ENCODE measurements around the gene HRH3. TPM values are rescaled to one million over a fixed set of nuclear protein-coding genes. Genes with fewer than 3 reads are reported as not detected.
A peak's percentile ranks its signal among the peaks of the same experiment; 100 is the strongest.

The HRH3 gene
- total RNA-seq, 1 donor from 2014 or later = not detected

DNA sequence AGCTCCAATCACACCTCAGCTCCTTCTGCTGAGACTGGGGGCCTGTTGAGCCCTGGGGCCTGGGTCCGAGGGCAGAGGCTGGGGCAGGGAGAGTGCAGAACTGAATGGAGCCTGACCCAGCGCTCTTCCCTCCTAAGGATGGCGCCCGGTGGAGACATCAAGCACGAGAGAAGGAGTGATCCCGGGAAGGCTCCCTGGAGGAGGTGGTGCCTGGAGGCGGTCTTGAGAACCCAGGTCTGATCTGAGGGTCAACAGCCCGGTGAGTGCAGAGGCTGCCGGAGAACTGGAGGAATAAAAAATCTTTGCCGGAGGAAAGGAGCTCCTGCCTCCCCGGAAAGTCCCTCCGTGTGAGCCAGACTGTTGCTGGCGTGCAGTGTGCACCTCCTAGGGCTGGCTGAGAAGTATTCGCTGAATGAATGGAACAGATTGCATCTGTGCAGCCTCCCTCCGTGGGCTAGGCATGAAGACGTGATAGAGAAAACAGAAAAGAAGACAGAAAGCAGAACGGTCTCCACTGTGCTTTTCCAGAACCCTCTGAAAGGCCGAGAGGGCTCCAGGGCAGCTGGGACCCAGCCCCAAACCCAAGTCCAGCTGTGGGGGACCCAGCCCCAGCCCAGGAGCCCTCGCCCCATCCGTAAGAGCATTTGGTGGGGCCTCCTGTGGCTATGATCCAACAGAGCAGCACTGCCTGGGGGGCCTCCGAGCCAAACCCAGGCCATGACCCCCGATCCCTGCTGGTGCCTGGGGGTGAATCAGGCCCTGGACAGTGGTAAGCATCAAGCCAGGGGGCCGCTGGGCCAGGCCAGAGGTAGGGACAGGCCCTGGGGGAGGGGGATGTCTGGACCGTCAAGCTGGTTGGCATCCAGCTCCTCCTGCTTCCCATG lies 6.9 kb upstream of the HRH3 start:
- Mint-ChIP-seq H3K9me3 (ENCODE audit: unreplicated experiment) (no peaks in the 10 kb centered on the region), H3K36me3 (ENCODE audit: low read depth, unreplicated experiment) (no peaks in the 10 kb centered on the region), H3K27me3 (ENCODE audit: unreplicated experiment) (peaks cover 12% of the 10 kb centered on the region), H3K4me1 (ENCODE audit: unreplicated experiment) (no peaks in the 10 kb centered on the region), H3K4me3 (ENCODE audit: unreplicated experiment) (no peak overlapping the region), H3K27ac (ENCODE audit: unreplicated experiment) (peak overlapping the region; percentile 39)
- TF ChIP-seq, protein P1, sequence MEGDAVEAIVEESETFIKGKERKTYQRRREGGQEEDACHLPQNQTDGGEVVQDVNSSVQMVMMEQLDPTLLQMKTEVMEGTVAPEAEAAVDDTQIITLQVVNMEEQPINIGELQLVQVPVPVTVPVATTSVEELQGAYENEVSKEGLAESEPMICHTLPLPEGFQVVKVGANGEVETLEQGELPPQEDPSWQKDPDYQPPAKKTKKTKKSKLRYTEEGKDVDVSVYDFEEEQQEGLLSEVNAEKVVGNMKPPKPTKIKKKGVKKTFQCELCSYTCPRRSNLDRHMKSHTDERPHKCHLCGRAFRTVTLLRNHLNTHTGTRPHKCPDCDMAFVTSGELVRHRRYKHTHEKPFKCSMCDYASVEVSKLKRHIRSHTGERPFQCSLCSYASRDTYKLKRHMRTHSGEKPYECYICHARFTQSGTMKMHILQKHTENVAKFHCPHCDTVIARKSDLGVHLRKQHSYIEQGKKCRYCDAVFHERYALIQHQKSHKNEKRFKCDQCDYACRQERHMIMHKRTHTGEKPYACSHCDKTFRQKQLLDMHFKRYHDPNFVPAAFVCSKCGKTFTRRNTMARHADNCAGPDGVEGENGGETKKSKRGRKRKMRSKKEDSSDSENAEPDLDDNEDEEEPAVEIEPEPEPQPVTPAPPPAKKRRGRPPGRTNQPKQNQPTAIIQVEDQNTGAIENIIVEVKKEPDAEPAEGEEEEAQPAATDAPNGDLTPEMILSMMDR (IDR thresholded peaks at IDR 0.05; ENCODE audit: unreplicated experiment) = no peak
- no peak for DNase-seq (ENCODE audit: low spot score)

DNA sequence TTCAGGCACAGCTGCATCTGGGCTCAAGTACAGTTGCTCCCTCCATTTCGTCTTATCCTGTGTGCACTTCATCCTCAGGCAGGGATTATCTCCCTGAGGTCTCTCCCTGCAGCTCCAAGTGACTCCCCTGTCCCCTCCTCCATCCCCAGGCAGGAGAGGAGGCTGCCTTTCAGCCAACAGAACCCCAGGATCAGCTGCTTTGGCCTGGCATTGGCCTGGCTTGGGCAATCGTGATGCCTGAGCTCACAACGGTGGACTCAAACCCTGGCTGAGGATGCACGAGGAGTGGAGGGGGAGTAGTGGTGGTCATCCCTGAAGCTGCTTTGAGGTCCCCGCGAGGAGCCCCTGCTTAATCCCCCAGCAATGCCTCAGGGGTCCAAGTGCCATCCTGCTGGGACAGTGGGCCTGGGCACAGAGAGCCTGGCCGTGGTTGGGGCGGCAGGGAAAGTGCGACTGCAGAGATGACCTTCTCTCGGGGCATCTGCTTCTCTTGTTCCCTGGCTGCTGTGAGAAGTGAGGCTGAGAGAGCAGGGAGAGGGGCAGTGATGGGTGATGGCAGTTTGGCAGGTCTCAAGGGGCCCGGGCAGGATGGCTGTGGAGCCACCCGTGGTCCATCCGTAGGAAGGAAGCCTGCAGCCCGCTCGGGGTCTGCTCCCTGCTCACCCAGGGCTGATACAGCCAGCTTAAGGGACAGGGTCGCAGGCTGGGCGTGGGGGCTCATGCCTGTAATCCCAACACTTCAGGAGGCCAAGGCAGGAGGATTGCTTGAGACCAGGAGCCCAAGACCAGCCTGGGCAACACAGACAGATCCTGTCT lies 6.0 kb upstream of the HRH3 start:
- H3K27me3 Mint-ChIP-seq (ENCODE audit: unreplicated experiment) = peaks cover 10% of the 10 kb centered on the region
- peaks cover 1% of the 10 kb centered on the region for H3K4me1 Mint-ChIP-seq (ENCODE audit: unreplicated experiment)
- no peak for DNase-seq (ENCODE audit: low spot score)
- H3K9me3 Mint-ChIP-seq (ENCODE audit: unreplicated experiment) = no peaks in the 10 kb centered on the region
- H3K4me3 Mint-ChIP-seq (ENCODE audit: unreplicated experiment) = no peak overlapping the region
- H3K36me3 Mint-ChIP-seq (ENCODE audit: low read depth, unreplicated experiment) = no peaks in the 10 kb centered on the region
- TF ChIP-seq, protein P1 (IDR thresholded peaks at IDR 0.05; ENCODE audit: unreplicated experiment) = no peak
- no peak overlapping the region for H3K27ac Mint-ChIP-seq (ENCODE audit: unreplicated experiment)

DNA sequence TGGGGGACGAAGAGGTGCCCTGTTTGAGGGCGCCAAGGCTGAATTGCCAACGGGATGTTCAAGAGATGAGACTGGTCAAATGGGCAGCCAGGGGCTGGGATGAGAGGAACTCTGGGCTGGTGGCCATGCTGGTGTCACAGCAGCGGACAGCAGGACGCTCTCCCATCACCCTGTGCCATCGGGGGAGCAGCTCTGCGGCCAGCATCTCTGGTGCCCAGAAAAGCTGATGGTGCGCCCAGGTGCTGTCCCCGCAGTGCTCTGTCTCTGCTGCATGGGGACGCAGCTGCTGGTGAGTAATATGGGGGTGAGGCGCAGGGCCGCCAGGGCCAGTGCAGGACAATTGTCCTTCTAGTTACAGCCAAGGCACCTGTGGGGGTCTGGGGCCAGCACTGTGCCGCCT lies 4.9 kb upstream of the HRH3 start:
- TF ChIP-seq, protein P1 (IDR thresholded peaks at IDR 0.05; ENCODE audit: unreplicated experiment) = no peak
- no peak for DNase-seq (ENCODE audit: low spot score)
- Mint-ChIP-seq H3K4me1 (ENCODE audit: unreplicated experiment) (peaks cover 2% of the 10 kb centered on the region), H3K27ac (ENCODE audit: unreplicated experiment) (no peak overlapping the region), H3K9me3 (ENCODE audit: unreplicated experiment) (no peaks in the 10 kb centered on the region), H3K4me3 (ENCODE audit: unreplicated experiment) (no peak overlapping the region), H3K27me3 (ENCODE audit: unreplicated experiment) (peaks cover 10% of the 10 kb centered on the region), H3K36me3 (ENCODE audit: low read depth, unreplicated experiment) (no peaks in the 10 kb centered on the region)

DNA sequence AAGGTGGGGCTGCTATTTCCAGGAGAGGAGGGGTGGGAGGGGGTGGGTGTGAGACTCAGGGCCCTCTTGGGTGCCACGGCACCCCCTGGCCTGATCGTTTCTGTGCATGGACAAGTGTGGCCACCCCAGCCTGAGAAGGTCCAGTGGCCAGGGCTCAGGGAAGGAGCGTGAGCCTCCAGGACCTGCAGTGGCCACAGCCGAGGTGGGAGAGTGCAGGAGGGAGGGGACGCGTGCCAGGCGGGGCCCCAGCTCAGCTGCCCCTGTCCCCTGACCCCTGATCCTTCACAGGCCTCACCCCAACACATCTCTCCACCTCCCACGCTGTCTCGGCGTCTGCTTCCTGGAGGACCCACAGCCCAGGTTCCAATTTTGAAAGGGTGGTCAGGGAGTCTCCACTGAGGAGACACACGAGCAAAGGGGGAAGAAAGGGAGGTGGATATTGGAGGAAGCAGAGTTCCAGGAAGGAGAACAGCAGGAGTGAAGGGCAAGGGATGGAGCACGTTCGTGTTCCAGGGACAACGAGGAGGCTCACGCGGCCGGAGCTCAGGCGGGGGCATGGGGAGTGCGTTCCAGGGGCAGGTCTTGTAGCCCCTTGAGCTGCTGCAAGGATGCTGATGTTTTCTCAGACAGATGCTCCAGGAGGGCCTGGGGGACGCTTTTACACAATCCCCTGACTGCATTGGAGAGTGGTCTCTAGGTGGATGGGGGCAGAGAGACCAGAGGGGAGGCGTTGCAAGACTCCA lies 4.2 kb upstream of the HRH3 start:
- peaks cover 10% of the 10 kb centered on the region for H3K27me3 Mint-ChIP-seq (ENCODE audit: unreplicated experiment)
- no peaks in the 10 kb centered on the region for H3K36me3 Mint-ChIP-seq (ENCODE audit: low read depth, unreplicated experiment)
- peaks cover 2% of the 10 kb centered on the region for H3K4me1 Mint-ChIP-seq (ENCODE audit: unreplicated experiment)
- H3K27ac Mint-ChIP-seq (ENCODE audit: unreplicated experiment) = no peak overlapping the region
- TF ChIP-seq, protein P1 (IDR thresholded peaks at IDR 0.05; ENCODE audit: unreplicated experiment) = no peak
- H3K4me3 Mint-ChIP-seq (ENCODE audit: unreplicated experiment) = peak overlapping the region; percentile 6
- DNase-seq (ENCODE audit: low spot score) = no peak
- no peaks in the 10 kb centered on the region for H3K9me3 Mint-ChIP-seq (ENCODE audit: unreplicated experiment)
